ENCODE data around the gene VPS13A.

The VPS13A gene

GRCh38 chr9:77440057-77440456 lies 262.7 kb downstream of the VPS13A start:
- TF ChIP-seq GATA3 (IDR thresholded peaks at IDR 0.05; ENCODE audit: low read depth, low read length) = no peak
- TF ChIP-seq GATA2 (IDR thresholded peaks at IDR 0.05; ENCODE audit: low read depth, low read length) = no peak

GRCh38 chr9:77442436-77442835 lies 265.1 kb downstream of the VPS13A start:
- TF ChIP-seq GATA3 (IDR thresholded peaks at IDR 0.05; ENCODE audit: low read depth, low read length) = no peak
- no peak for TF ChIP-seq GATA2 (IDR thresholded peaks at IDR 0.05; ENCODE audit: low read depth, low read length)

- TF ChIP-seq GATA3 (IDR thresholded peaks at IDR 0.05; ENCODE audit: low read depth, low read length) (no peak), GATA2 (IDR thresholded peaks at IDR 0.05; ENCODE audit: low read depth, low read length) (no peak)
Observed at GRCh38 chr9:77447646-77448045, 270.3 kb downstream of the VPS13A start.

- TF ChIP-seq GATA2 (IDR thresholded peaks at IDR 0.05; ENCODE audit: low read depth, low read length) = no peak
- TF ChIP-seq GATA3 (IDR thresholded peaks at IDR 0.05; ENCODE audit: low read depth, low read length) = no peak
Observed at GRCh38 chr9:77449240-77450084, 272.1 kb downstream of the VPS13A start.

GRCh38 chr9:77450085-77450475 lies 272.7 kb downstream of the VPS13A start:
- no peak for TF ChIP-seq GATA3 (IDR thresholded peaks at IDR 0.05; ENCODE audit: low read depth, low read length)
- no peak for TF ChIP-seq GATA2 (IDR thresholded peaks at IDR 0.05; ENCODE audit: low read depth, low read length)

- TF ChIP-seq GATA2 (IDR thresholded peaks at IDR 0.05; ENCODE audit: low read depth, low read length) (no peak), GATA3 (IDR thresholded peaks at IDR 0.05; ENCODE audit: low read depth, low read length) (no peak)
Observed at GRCh38 chr9:77451507-77451906, 274.2 kb downstream of the VPS13A start.

- TF ChIP-seq GATA2 (IDR thresholded peaks at IDR 0.05; ENCODE audit: low read depth, low read length) (no peak), GATA3 (IDR thresholded peaks at IDR 0.05; ENCODE audit: low read depth, low read length) (no peak)
Observed at GRCh38 chr9:77453825-77454647, 276.7 kb downstream of the VPS13A start.

- TF ChIP-seq GATA2 (IDR thresholded peaks at IDR 0.05; ENCODE audit: low read depth, low read length) (no peak), GATA3 (IDR thresholded peaks at IDR 0.05; ENCODE audit: low read depth, low read length) (no peak)
Observed at GRCh38 chr9:77454663-77455062, 277.3 kb downstream of the VPS13A start.

GRCh38 chr9:77455312-77455927 lies 278.1 kb downstream of the VPS13A start:
- no peak for TF ChIP-seq GATA2 (IDR thresholded peaks at IDR 0.05; ENCODE audit: low read depth, low read length)
- no peak for TF ChIP-seq GATA3 (IDR thresholded peaks at IDR 0.05; ENCODE audit: low read depth, low read length)

- TF ChIP-seq GATA2 (IDR thresholded peaks at IDR 0.05; ENCODE audit: low read depth, low read length) (no peak), GATA3 (IDR thresholded peaks at IDR 0.05; ENCODE audit: low read depth, low read length) (no peak)
Observed at GRCh38 chr9:77456829-77457437, 279.6 kb downstream of the VPS13A start.

- TF ChIP-seq GATA2 (IDR thresholded peaks at IDR 0.05; ENCODE audit: low read depth, low read length) (no peak), GATA3 (IDR thresholded peaks at IDR 0.05; ENCODE audit: low read depth, low read length) (no peak)
Observed at GRCh38 chr9:77457916-77458592, 280.7 kb downstream of the VPS13A start.

GRCh38 chr9:77460938-77461337 lies 283.6 kb downstream of the VPS13A start:
- TF ChIP-seq GATA3 (IDR thresholded peaks at IDR 0.05; ENCODE audit: low read depth, low read length) = no peak
- no peak for TF ChIP-seq GATA2 (IDR thresholded peaks at IDR 0.05; ENCODE audit: low read depth, low read length)

- TF ChIP-seq GATA3 (IDR thresholded peaks at IDR 0.05; ENCODE audit: low read depth, low read length) (no peak), GATA2 (IDR thresholded peaks at IDR 0.05; ENCODE audit: low read depth, low read length) (no peak)
Observed at GRCh38 chr9:77462066-77462465, 284.7 kb downstream of the VPS13A start.
